ENCODE results near the gene NCOR2. TPM values are rescaled to one million over a fixed set of nuclear protein-coding genes. Genes with fewer than 3 reads are reported as not detected.

Gene NCOR2
- total RNA-seq, 4 donors from 2014 or later: 105 to 330 (median 148) TPM

DNA sequence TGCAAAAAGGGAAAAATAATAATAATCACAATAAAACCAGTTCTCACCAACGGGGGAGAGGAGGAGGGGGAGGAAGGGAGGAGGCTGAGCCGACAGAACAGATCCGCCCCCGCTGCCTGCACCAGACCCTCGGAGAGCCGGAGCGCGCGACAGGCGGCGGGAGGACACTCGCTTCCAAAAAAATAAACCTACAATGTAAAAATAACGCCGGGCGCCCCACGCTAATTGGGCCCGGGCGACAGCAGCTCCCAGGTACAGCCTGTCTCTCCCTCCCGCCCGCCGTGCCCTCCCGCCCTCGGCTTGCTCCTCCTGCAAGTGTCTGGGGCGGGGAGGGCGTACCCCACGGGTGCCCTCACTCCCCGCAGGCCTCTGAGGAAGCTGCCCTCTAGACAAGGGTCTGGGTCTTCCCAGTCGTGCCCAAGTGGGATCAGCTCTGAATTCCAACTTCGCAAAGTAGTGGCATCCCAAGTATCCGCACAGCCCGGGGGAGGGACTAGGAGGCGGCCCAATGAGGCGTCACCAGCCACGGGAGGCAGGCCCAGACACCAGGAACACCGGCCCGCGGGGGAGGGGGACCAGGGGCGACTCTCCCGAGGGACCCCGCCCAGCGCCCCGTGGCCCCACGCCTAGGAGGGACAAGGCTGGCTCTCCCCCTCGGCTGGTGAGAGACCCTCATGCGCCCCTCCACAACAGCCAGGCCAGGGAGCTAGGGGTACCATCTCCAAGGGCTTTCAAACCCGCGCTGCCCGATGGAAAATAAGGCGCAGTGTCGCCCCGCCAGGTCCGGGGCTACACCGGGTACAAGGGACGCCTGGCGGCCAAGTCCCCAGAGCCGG lies 1.0 kb downstream of the NCOR2 start:
- no peaks in the 10 kb centered on the region for H3K36me3 ChIP-seq
- no peaks in the 10 kb centered on the region for H3K9me3 ChIP-seq
- DNase-seq: peak; percentile 82 to 93 (median 93)
- no peaks in the 10 kb centered on the region for H3K27me3 ChIP-seq
- H3K27ac ChIP-seq: peak overlapping the region; percentile 86 to 98 (median 95)
- peaks cover 0 to 58% (median 23%) of the 10 kb centered on the region in 4 donors for H3K4me1 ChIP-seq
- TF ChIP-seq, protein P1, sequence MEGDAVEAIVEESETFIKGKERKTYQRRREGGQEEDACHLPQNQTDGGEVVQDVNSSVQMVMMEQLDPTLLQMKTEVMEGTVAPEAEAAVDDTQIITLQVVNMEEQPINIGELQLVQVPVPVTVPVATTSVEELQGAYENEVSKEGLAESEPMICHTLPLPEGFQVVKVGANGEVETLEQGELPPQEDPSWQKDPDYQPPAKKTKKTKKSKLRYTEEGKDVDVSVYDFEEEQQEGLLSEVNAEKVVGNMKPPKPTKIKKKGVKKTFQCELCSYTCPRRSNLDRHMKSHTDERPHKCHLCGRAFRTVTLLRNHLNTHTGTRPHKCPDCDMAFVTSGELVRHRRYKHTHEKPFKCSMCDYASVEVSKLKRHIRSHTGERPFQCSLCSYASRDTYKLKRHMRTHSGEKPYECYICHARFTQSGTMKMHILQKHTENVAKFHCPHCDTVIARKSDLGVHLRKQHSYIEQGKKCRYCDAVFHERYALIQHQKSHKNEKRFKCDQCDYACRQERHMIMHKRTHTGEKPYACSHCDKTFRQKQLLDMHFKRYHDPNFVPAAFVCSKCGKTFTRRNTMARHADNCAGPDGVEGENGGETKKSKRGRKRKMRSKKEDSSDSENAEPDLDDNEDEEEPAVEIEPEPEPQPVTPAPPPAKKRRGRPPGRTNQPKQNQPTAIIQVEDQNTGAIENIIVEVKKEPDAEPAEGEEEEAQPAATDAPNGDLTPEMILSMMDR (IDR thresholded peaks at IDR 0.05): peak in 1 of 6 experiments; percentile 12
- TF ChIP-seq POLR2A (IDR thresholded peaks at IDR 0.05): peak; percentile 11 to 50
- peak overlapping the region; percentile 63 to 95 (median 92) for H3K4me3 ChIP-seq

DNA sequence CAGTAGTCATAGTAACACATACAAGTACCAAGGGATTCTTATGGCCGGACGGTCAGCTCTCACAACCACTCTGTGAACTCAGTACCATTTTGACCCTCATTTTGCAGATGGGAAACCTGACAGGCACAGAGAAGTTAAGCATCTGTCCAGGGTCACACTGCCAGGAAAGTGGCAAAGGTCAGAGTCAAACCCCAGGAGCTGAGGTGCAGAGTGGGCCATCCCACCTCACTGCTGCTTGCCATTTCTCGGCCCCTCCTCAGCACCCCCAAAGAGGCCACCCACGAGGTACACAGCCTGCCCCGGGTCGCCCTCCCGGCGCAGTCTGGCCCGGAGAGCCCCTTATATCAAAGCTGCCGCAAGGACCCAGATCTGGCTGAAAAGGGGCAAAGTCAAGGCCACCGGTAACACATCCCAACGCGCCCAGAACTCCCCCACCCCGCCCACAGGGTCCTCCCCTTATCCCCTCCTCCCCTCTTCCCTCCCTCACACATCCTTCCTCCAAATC lies 1.7 kb downstream of the NCOR2 start:
- Histone ChIP-seq H3K4me1 (peaks cover 0 to 59% (median 23%) of the 10 kb centered on the region in 4 donors), H3K4me3 (peak overlapping the region; percentile 63 to 95 (median 92)), H3K27ac (peak overlapping the region; percentile 86 to 98 (median 95)), H3K9me3 (no peaks in the 10 kb centered on the region), H3K36me3 (no peaks in the 10 kb centered on the region), H3K27me3 (no peaks in the 10 kb centered on the region)
- DNase-seq: no peak
- TF ChIP-seq POLR2A (IDR thresholded peaks at IDR 0.05): no peak
- TF ChIP-seq, protein P1 (IDR thresholded peaks at IDR 0.05): no peak

DNA sequence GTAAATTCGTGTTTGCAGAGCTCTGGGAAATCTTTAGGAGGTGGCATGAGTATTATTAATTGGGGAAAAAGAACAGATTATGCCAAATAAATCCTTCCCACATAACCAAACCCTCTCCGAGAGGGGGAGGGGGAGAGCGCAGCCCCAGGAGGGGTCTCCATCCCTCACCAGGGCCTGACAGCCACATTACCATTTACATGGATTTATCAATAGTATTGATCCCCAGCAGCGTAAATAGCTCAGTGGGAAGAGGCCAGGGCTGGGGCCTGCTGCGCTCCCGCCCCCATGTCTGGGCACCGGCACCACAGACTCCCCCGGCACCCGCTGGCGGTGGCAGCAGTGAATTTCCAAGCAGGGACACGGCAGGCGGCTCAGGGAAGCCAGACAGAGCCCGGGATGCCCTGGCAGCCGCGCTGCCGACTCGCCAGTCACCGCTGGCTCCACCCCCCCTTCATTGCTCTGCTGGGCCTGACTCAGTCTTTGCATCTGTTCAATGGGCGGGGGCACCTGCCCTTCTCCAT lies 2.4 kb downstream of the NCOR2 start:
- Histone ChIP-seq H3K27me3 (no peaks in the 10 kb centered on the region), H3K4me1 (peaks cover 0 to 66% (median 23%) of the 10 kb centered on the region in 4 donors), H3K4me3 (peak overlapping the region in 3 of 4 donors; percentile 63 to 93 (median 91)), H3K27ac (peak overlapping the region in 3 of 4 donors; percentile 9 to 98 (median 38)), H3K36me3 (no peaks in the 10 kb centered on the region), H3K9me3 (no peaks in the 10 kb centered on the region)
- TF ChIP-seq POLR2A (IDR thresholded peaks at IDR 0.05): no peak
- DNase-seq: peak in 1 of 3 donors; percentile 49

DNA sequence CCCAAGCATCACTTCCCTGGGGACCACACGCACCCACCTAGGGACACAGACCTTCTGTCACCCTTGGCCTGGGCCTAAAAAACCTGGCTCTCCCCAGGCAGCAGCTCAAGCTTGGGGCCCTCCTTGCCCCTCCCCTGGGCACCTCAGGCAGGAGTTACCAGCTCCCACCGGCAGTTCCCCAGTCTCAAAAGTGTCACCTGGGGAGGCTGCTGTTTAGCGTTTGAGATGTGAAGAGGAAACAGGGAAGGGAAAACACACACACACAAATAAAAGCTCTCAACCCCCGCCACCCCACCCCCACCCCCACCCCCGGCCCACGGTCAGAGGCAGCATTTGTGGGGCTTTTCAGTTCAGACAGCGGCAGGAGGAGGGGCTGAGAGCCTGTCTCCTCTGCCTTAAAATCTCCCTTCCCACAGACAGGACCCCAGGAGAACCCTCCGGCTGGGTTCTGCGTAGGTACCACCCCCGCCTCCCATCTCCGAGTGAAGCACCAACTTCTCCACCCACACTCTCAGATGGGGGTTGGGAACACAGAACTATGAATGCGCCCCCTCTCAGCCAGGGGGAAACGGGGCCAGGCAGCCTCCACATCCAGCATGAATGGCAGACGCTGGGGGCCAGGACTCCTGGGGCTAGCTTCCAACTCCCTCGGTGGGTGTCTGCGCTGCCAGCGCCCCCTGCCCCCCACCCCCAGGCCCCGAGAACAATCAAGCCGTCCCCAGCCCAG lies 3.0 kb downstream of the NCOR2 start:
- H3K27ac ChIP-seq: peak overlapping the region in 2 of 4 donors; percentile 38 to 98
- H3K4me1 ChIP-seq: peaks cover 0 to 66% (median 23%) of the 10 kb centered on the region in 4 donors
- no peaks in the 10 kb centered on the region for H3K27me3 ChIP-seq
- no peaks in the 10 kb centered on the region for H3K36me3 ChIP-seq
- no peaks in the 10 kb centered on the region for H3K9me3 ChIP-seq
- TF ChIP-seq, protein P1 (IDR thresholded peaks at IDR 0.05): no peak
- no peak for TF ChIP-seq POLR2A (IDR thresholded peaks at IDR 0.05)
- peak in 1 of 3 donors; percentile 43 for DNase-seq
- no peak overlapping the region for H3K4me3 ChIP-seq

DNA sequence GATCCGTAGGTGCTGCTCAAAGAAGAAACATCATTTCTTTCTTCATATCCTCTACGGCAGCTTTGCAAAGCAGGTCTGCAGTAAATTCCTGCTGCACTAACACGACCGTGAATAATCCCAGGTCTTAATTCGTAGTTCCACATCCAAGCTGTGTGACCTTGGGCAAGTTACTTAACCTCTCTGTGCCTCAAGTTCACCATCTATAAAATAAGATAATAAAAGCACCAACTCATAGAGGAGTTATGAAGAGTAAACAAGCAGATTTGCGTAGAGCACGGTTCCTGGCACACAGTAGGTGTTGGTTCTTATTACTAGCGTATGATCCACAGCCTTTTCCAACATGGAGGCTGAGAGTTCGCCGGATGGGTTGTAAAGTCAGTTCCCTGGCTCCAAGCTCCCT lies 3.6 kb downstream of the NCOR2 start:
- TF ChIP-seq POLR2A (IDR thresholded peaks at IDR 0.05): no peak
- TF ChIP-seq, protein P1 (IDR thresholded peaks at IDR 0.05): no peak
- Histone ChIP-seq H3K4me3 (no peak overlapping the region), H3K4me1 (peaks cover 0 to 62% (median 21%) of the 10 kb centered on the region in 4 donors), H3K27ac (peak overlapping the region in 2 of 4 donors; percentile 38 to 98), H3K9me3 (no peaks in the 10 kb centered on the region), H3K27me3 (no peaks in the 10 kb centered on the region), H3K36me3 (no peaks in the 10 kb centered on the region)
- no peak for DNase-seq
